KMS-11 (cell line): ENCODE data around the gene PDE6B.

Experiments
- H2AFZ ChIP-seq: fragments of 200-600 bp; sonication (generic); 2 replicates; pipeline ENCODE4 v1.6.1; 2016; ENCODE audit warnings: antibody characterized with exemption, mixed run types, low read depth
- H3K27ac ChIP-seq: fragments of 200-600 bp; sonication (generic); 2 replicates; pipeline ENCODE4 v1.6.1; 2016; ENCODE audit warnings: mild to moderate bottlenecking, mixed run types
- H3K27me3 ChIP-seq: fragments of 200-600 bp; sonication (generic); 2 replicates; pipeline ENCODE4 v1.6.1; 2017; ENCODE audit warnings: mild to moderate bottlenecking, low read depth, mixed run types, moderate library complexity; ENCODE audit not compliant: insufficient read depth
- H3K36me3 ChIP-seq: fragments of 200-600 bp; sonication (generic); 2 replicates; pipeline ENCODE4 v1.6.1; 2017; ENCODE audit warnings: mild to moderate bottlenecking, mixed run types; ENCODE audit not compliant: insufficient read depth
- H3K4me1 ChIP-seq: fragments of 200-600 bp; sonication (generic); 2 replicates; pipeline ENCODE4 v1.6.1; 2016; ENCODE audit warnings: mild to moderate bottlenecking, low read depth, mixed run types; ENCODE audit not compliant: poor library complexity, severe bottlenecking
- H3K4me2 ChIP-seq: fragments of 200-600 bp; sonication (generic); 2 replicates; pipeline ENCODE4 v1.7.0; 2016; ENCODE audit warnings: mild to moderate bottlenecking, mixed run types
- H3K4me3 ChIP-seq: fragments of 200-600 bp; sonication (generic); IDR thresholded peaks from 2 replicates; pipeline ENCODE4 v1.6.1; 2017; ENCODE audit warnings: low read depth, low read length, mixed read lengths; ENCODE audit not compliant: insufficient read depth
- H3K79me2 ChIP-seq: fragments of 200-600 bp; sonication (generic); 2 replicates; pipeline ENCODE4 v1.6.1; 2016; ENCODE audit warnings: low read depth, mixed run types; ENCODE audit not compliant: insufficient read depth
- H3K9ac ChIP-seq: fragments of 200-600 bp; sonication (generic); 2 replicates; pipeline ENCODE4 v1.6.1; 2016; ENCODE audit warnings: mild to moderate bottlenecking, mixed run types
- H4K20me1 ChIP-seq: fragments of 200-600 bp; sonication (generic); 2 replicates; pipeline ENCODE4 v1.6.1; 2016; ENCODE audit warnings: mild to moderate bottlenecking, mixed run types; ENCODE audit not compliant: insufficient read depth
- CTCF ChIP-seq: fragments of 200-600 bp; sonication (generic); conservative IDR thresholded peaks from 2 replicates; pipeline ENCODE4 v1.6.1; 2017; ENCODE audit warnings: low read depth, mild to moderate bottlenecking, antibody characterized with exemption, low read length, moderate library complexity, mixed read lengths

PDE6B gene

GRCh38 chr4:664713-665231 lies 39.4 kb downstream of the PDE6B start:
- Histone ChIP-seq H2AFZ (no peak overlapping the region), H3K36me3 (no peaks in the 10 kb centered on the region), H3K9ac (no peak overlapping the region), H3K79me2 (no peaks in the 10 kb centered on the region), H4K20me1 (no peaks in the 10 kb centered on the region), H3K27ac (no peak overlapping the region), H3K4me1 (no peaks in the 10 kb centered on the region), H3K4me3 (no peak overlapping the region), H3K27me3 (no peaks in the 10 kb centered on the region), H3K4me2 (no peak overlapping the region)
- no peak for TF ChIP-seq CTCF

- no peak overlapping the region for H3K9ac ChIP-seq
- H3K4me1 ChIP-seq: no peaks in the 10 kb centered on the region
- H3K27me3 ChIP-seq: no peaks in the 10 kb centered on the region
- no peaks in the 10 kb centered on the region for H4K20me1 ChIP-seq
- H3K4me2 ChIP-seq: no peak overlapping the region
- H3K27ac ChIP-seq: no peak overlapping the region
- no peak overlapping the region for H2AFZ ChIP-seq
- no peak overlapping the region for H3K4me3 ChIP-seq
- no peaks in the 10 kb centered on the region for H3K79me2 ChIP-seq
- no peak for TF ChIP-seq CTCF
- H3K36me3 ChIP-seq: no peaks in the 10 kb centered on the region
Observed at GRCh38 chr4:665381-665750, 40.0 kb downstream of the PDE6B start.

- Histone ChIP-seq H3K27me3 (no peaks in the 10 kb centered on the region), H3K79me2 (no peaks in the 10 kb centered on the region), H3K36me3 (no peaks in the 10 kb centered on the region), H3K4me3 (no peak overlapping the region), H4K20me1 (no peaks in the 10 kb centered on the region), H3K9ac (no peak overlapping the region), H3K4me1 (no peaks in the 10 kb centered on the region), H3K27ac (no peak overlapping the region), H3K4me2 (no peak overlapping the region), H2AFZ (no peak overlapping the region)
- no peak for TF ChIP-seq CTCF
Observed at GRCh38 chr4:665751-666435, 40.5 kb downstream of the PDE6B start.

GRCh38 chr4:666436-666810 lies 41.0 kb downstream of the PDE6B start:
- Histone ChIP-seq H3K27me3 (no peaks in the 10 kb centered on the region), H3K4me3 (no peak overlapping the region), H2AFZ (no peak overlapping the region), H3K79me2 (no peaks in the 10 kb centered on the region), H3K4me1 (no peaks in the 10 kb centered on the region), H3K9ac (no peak overlapping the region), H3K27ac (no peak overlapping the region), H3K36me3 (no peaks in the 10 kb centered on the region), H4K20me1 (no peaks in the 10 kb centered on the region), H3K4me2 (no peak overlapping the region)
- TF ChIP-seq CTCF: no peak
